Heart left ventricle (tissue), 16 donors: Measurements from ENCODE around the gene GLT8D2. TPM values are rescaled to one million over a fixed set of nuclear protein-coding genes. Genes with fewer than 3 reads are reported as not detected.
A peak's percentile ranks its signal among the peaks of the same experiment; 100 is the strongest.

Source experiments
- ATAC-seq, 4 donors: fragments of 200-7000 bp; cut with Tn5 transposase; one replicate each; pipeline ENCODE4 v1.9.1; 2020 to 2022; ENCODE audit warnings: moderate library complexity in 4 of 4, mild to moderate bottlenecking in 3 of 4, moderate number of reproducible peaks in 1 of 4
- DNase-seq, 5 donors: peaks; one replicate each; pipeline ENCODE4 v3.0.0-alpha.2; 2020
- H3K27ac ChIP-seq, 12 donors: fragments of 200-600 bp; sonication (generic) in 4 of 12; one replicate each; pipeline versions ENCODE4 v1.5.0 to v1.8.0; 2016 to 2022; ENCODE audit warnings: mild to moderate bottlenecking in 2 of 12
- H3K27me3 ChIP-seq, 9 donors: fragments of 200-600 bp; sonication (generic) in 2 of 9; one replicate each; pipeline versions ENCODE4 v1.5.1 to v1.8.0; 2016 to 2022; ENCODE audit warnings: mild to moderate bottlenecking in 3 of 9
- H3K36me3 ChIP-seq, 9 donors: fragments of 200-600 bp; sonication (generic) in 2 of 9; one replicate each; pipeline versions ENCODE4 v1.5.0 to v1.8.0; 2018 to 2022; ENCODE audit warnings: mild to moderate bottlenecking in 2 of 9
- H3K4me1 ChIP-seq, 12 donors: fragments of 200-600 bp; sonication (generic) in 4 of 12; one replicate each; pipeline versions ENCODE4 v1.5.0 to v1.8.0; 2016 to 2022; ENCODE audit warnings: mild to moderate bottlenecking in 3 of 12
- H3K4me3 ChIP-seq, 12 donors: fragments of 200-600 bp; sonication (generic) in 4 of 12; one replicate each; pipeline versions ENCODE4 v1.5.0 to v1.8.0; 2017 to 2022; ENCODE audit warnings: mild to moderate bottlenecking in 9 of 12, moderate library complexity in 4 of 12
- H3K9me3 ChIP-seq, 12 donors: fragments of 200-600 bp; sonication (generic) in 4 of 12; one replicate each; pipeline versions ENCODE4 v1.5.0 to v1.8.0; 2016 to 2022; ENCODE audit warnings: mild to moderate bottlenecking in 1 of 12
- POLR2A ChIP-seq, 2 donors: fragments of 450-650 bp; IDR thresholded peaks; one replicate each; pipeline ENCODE4 v1.6.1; 2017; ENCODE audit warnings: antibody characterized with exemption in 2 of 2, mild to moderate bottlenecking in 2 of 2, moderate library complexity in 2 of 2
- WGBS, 4 donors: extraction: QIAGEN DNeasy Blood & Tissue Kit in 2 of 4; methylation state at CpG; one replicate each; pipeline versions ENCODE4 v1.1.5 to v1.1.7; 2013 to 2018; 5-methylcytosine and 5-hydroxymethylcytosine counted together
- intact Hi-C, 10 donors: fragments of 100-400 bp; cut with DNase I; formaldehyde crosslinking; loops; one replicate each; pipeline versions ENCODE4 v1.11.1 to v1.14.2; 2022
- polyA plus RNA-seq, 2 donors: library from polyadenylated mRNA; stranded (reverse); fragments of 200-250 nt; gene quantifications; one replicate each; pipeline ENCODE4 v1.2.3, GENCODE V29; 2013
- total RNA-seq, 9 donors: library from RNA; depleted of rRNA in 2 of 9; stranded (reverse); fragments of >200 nt in 2 of 9; fragmentation: NEBNext Ultra II Directional in 3 of 9; extraction: Animal tissue kit (Norgen Biotek cat#: 25700) in 3 of 9; gene quantifications; one replicate each; pipeline versions ENCODE4 v1.1.0 to v1.2.4, GENCODE V29; 2016 to 2023
- TF ChIP-seq, protein P1 (sequence below), 12 donors: fragments of 200-600 bp; sonication (generic) in 4 of 12; IDR thresholded peaks; one replicate each; pipeline versions ENCODE4 v1.5.0 to v1.8.0; 2018 to 2022; ENCODE audit warnings: antibody characterized with exemption in 12 of 12, mild to moderate bottlenecking in 5 of 12
- donor health status: ischemic (EF 13 %, LVEDD 7.1; RV severe dilation, severe dysfunction).
- donor health status: healthy with polysubstance abuse.
- donor health status: DM: no; HTN: yes; CAD: no.
- donor health status: DM: no; HTN: no; CAD: no.
- donor health status: ischemic (EF 25% LVEDD 6.9; RV normal size, moderate dysfunction).
- donor health status: ischemic (EF 25% LVEDD 5.7; RV mildly dilated, moderate dysfunction).
- donor health status: healthy.
- donor health status: DM: yes; HTN: yes; CAD: no.
- donor health status: ischemic (EF 35%, LVEDD 5.7; RV mildly dilated, moderate dysfunction).
- donor health status: nonischemic (EF 11% LVEDD 7.7; RV severe dilation, severe dysfunction).
- donor health status: DM: yes; HTN: yes; CAD: no.
- donor health status: PGD.
- donor health status: ischemic (EF 29% LVEDD 5.4; RV normal size, mild dysfunction).
- donor health status: nonischemic (EF 23%, LVEDD 6.1; RV moderate dilation, normal function).

Gene GLT8D2
- total and polyA plus RNA-seq, 11 donors, result 2.6 to 18.7 (median 6.8) TPM

GRCh38 chr12:104060791-104061190 is 10.8 kb upstream of the GLT8D2 start:
- Histone ChIP-seq H3K4me3 (no peak overlapping the region), H3K9me3 (no peaks in the 10 kb centered on the region), H3K4me1 (peaks cover 0 to 27% (median 14%) of the 10 kb centered on the region in 12 donors), H3K27ac (no peak overlapping the region), H3K36me3 (no peaks in the 10 kb centered on the region), H3K27me3 (no peaks in the 10 kb centered on the region)
- intact Hi-C loops, result loop anchor here in 5 of 10 donors (5.0 to 10.0 kb wide), 5 partner anchors 47 to 106 kb away; partner anchors contain the start of gene TDG (in 2 of the 5)
- TF ChIP-seq, protein P1, sequence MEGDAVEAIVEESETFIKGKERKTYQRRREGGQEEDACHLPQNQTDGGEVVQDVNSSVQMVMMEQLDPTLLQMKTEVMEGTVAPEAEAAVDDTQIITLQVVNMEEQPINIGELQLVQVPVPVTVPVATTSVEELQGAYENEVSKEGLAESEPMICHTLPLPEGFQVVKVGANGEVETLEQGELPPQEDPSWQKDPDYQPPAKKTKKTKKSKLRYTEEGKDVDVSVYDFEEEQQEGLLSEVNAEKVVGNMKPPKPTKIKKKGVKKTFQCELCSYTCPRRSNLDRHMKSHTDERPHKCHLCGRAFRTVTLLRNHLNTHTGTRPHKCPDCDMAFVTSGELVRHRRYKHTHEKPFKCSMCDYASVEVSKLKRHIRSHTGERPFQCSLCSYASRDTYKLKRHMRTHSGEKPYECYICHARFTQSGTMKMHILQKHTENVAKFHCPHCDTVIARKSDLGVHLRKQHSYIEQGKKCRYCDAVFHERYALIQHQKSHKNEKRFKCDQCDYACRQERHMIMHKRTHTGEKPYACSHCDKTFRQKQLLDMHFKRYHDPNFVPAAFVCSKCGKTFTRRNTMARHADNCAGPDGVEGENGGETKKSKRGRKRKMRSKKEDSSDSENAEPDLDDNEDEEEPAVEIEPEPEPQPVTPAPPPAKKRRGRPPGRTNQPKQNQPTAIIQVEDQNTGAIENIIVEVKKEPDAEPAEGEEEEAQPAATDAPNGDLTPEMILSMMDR (IDR thresholded peaks at IDR 0.05), result no peak
- no peak for TF ChIP-seq POLR2A (IDR thresholded peaks at IDR 0.05)
- 58 to 66% (median 63%) methylated on average over 2 of the region's 2 CpGs for WGBS, 4 donors
- no peak for DNase-seq
- no peak for ATAC-seq

DNA sequence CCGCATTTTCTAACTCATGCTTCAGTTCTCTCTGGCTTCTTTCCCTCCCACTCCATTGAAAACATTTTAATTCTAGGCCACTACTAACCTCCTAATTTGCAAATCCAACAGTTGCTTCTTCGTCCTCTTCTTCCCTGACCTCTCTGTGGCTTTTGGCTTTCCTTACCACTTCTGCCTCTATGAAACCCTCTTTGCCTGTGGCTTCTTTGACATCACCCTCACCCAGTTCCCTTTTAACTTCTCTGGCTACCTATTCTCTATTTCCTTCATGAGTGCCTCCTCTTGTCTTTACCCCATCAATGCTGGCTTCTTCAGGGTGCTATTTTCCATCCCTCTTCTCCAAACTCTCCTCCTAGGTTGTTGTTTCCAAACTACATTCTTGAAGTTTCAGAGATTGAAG is 10.0 kb upstream of the GLT8D2 start:
- no peak overlapping the region for H3K27ac ChIP-seq
- H3K27me3 ChIP-seq, result no peaks in the 10 kb centered on the region
- ATAC-seq (no peak), DNase-seq (no peak)
- H3K9me3 ChIP-seq, result no peaks in the 10 kb centered on the region
- H3K36me3 ChIP-seq, result no peaks in the 10 kb centered on the region
- H3K4me3 ChIP-seq, result no peak overlapping the region
- H3K4me1 ChIP-seq, result peaks cover 0 to 26% (median 10%) of the 10 kb centered on the region in 12 donors
- intact Hi-C loops, result loop anchor here (5.0 to 10.0 kb wide), 8 partner anchors 47 to 433 kb away; partner anchors contain the start of gene TDG (in 3 of the 10)
- 73 to 80% (median 79%) methylated on average over 2 of the region's 2 CpGs for WGBS, 4 donors
- no peak for TF ChIP-seq POLR2A (IDR thresholded peaks at IDR 0.05)
- TF ChIP-seq, protein P1 (IDR thresholded peaks at IDR 0.05), result no peak

DNA sequence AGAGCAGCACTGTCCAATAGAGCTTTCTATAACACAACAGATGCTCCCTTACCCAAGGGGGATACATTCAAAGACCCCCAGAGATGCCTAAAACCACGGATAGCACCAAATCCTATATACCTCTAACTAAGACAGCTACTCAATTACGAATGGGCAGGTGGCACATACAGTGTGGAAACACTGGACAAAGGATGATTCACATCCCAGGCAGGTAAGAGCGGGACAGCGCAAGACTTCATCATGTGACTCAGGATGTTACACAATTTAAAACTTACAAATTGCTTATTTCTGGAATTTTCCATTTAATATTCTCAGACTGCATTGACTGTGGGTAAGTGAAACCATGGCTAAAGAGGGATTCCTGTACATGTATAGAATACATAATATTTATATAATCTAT is 8.8 kb upstream of the GLT8D2 start:
- DNase-seq, result no peak
- Histone ChIP-seq H3K4me3 (no peak overlapping the region), H3K4me1 (peaks cover 0 to 25% (median 10%) of the 10 kb centered on the region in 12 donors), H3K36me3 (no peaks in the 10 kb centered on the region), H3K9me3 (no peaks in the 10 kb centered on the region), H3K27me3 (no peaks in the 10 kb centered on the region), H3K27ac (no peak overlapping the region)
- TF ChIP-seq POLR2A (IDR thresholded peaks at IDR 0.05), result no peak
- TF ChIP-seq, protein P1 (IDR thresholded peaks at IDR 0.05), result no peak
- 88 to 90% (median 89%) methylated on average over 4 of the region's 4 CpGs for WGBS, 4 donors
- no peak for ATAC-seq
- intact Hi-C loops, result loop anchor here in 5 of 10 donors (5.0 to 10.0 kb wide), 5 partner anchors 62 to 432 kb away; partner anchors contain the start of gene TDG (in 1 of the 5)

GRCh38 chr12:104057771-104058197 is 7.8 kb upstream of the GLT8D2 start:
- intact Hi-C loops, result loop anchor here in 6 of 10 donors (2.0 to 10.0 kb wide), 7 partner anchors 51 to 430 kb away; partner anchors contain the start of gene TDG (in 1 of the 6)

More at GRCh38 chr12:104057771-104058197, 7.8 kb upstream of the GLT8D2 start:
- Histone ChIP-seq H3K27me3 (no peaks in the 10 kb centered on the region), H3K4me1 (peaks cover 0 to 20% (median 6%) of the 10 kb centered on the region in 12 donors), H3K27ac (no peak overlapping the region), H3K4me3 (no peak overlapping the region), H3K36me3 (no peaks in the 10 kb centered on the region), H3K9me3 (no peaks in the 10 kb centered on the region)
- TF ChIP-seq, protein P1 (IDR thresholded peaks at IDR 0.05), result peak; percentile 26 to 61 (median 50)
- no peak for TF ChIP-seq POLR2A (IDR thresholded peaks at IDR 0.05)
- no peak for ATAC-seq
- no peak for DNase-seq
- 14 to 30% (median 25%) methylated on average over 1 of the region's 1 CpG for WGBS, 4 donors
